Neuronal stem cell (in vitro differentiated cells): Measurements from ENCODE around the gene C20orf141.

Experiments
- DNase-seq: peaks from one replicate; pipeline ENCODE4 v3.0.0-alpha.2; 2013; ENCODE audit warnings: low spot score
- H2AFZ ChIP-seq: one replicate; pipeline ENCODE4 v1.6.1; 2013; ENCODE audit warnings: mild to moderate bottlenecking, low read length, inconsistent platforms
- H2AK5ac ChIP-seq: 2 replicates; pipeline ENCODE4 v1.6.1; 2013; ENCODE audit warnings: low read depth, mild to moderate bottlenecking, inconsistent platforms, low read length, moderate library complexity, mixed read lengths
- H2BK120ac ChIP-seq: 2 replicates; pipeline ENCODE4 v1.6.1; 2013; ENCODE audit warnings: low read depth, mild to moderate bottlenecking, inconsistent platforms, low read length, moderate library complexity, mixed read lengths
- H2BK12ac ChIP-seq: one replicate; pipeline ENCODE4 v1.6.1; 2013; ENCODE audit warnings: low read length, inconsistent platforms
- H2BK15ac ChIP-seq: 2 replicates; pipeline ENCODE4 v1.6.1; 2013; ENCODE audit warnings: mild to moderate bottlenecking, low read length, inconsistent platforms, mixed read lengths
- H2BK5ac ChIP-seq: one replicate; pipeline ENCODE4 v1.6.1; 2013; ENCODE audit warnings: inconsistent platforms, mild to moderate bottlenecking, low read length, moderate library complexity
- H3K14ac ChIP-seq: one replicate; pipeline ENCODE4 v1.6.1; 2013; ENCODE audit warnings: low read length, inconsistent platforms
- H3K18ac ChIP-seq: 2 replicates; pipeline ENCODE4 v1.6.1; 2013; ENCODE audit warnings: low read length, inconsistent platforms
- H3K23ac ChIP-seq: 2 replicates; pipeline ENCODE4 v1.6.1; 2013; ENCODE audit warnings: low read depth, mild to moderate bottlenecking, mixed read lengths, low read length, inconsistent platforms; ENCODE audit not compliant: poor library complexity
- H3K27ac ChIP-seq: replicated peaks from 3 replicates; pipeline ENCODE4 v1.5.1; 2013; ENCODE audit warnings: low read length, inconsistent platforms
- H3K27me3 ChIP-seq, 3 experiments: 2 replicates each; pipeline ENCODE4 v1.6.1; 2013; ENCODE audit warnings: low read length in 3 of 3, mild to moderate bottlenecking in 2 of 3, inconsistent platforms in 1 of 3, low read depth in 1 of 3, mixed read lengths in 1 of 3, moderate library complexity in 1 of 3; ENCODE audit not compliant: control insufficient read depth in 3 of 3, insufficient read depth in 3 of 3
- H3K36me3 ChIP-seq, 2 donors: replicated peaks in 1 of 2; 2 replicates each; pipeline ENCODE4 v1.6.1; 2013; ENCODE audit warnings: low read length in 2 of 2; ENCODE audit not compliant: control insufficient read depth in 2 of 2, insufficient read depth in 2 of 2
- H3K4ac ChIP-seq: 2 replicates; pipeline ENCODE4 v1.6.1; 2013; ENCODE audit warnings: inconsistent platforms, mild to moderate bottlenecking, low read length, moderate library complexity
- H3K4me1 ChIP-seq, 2 donors: 1 replicate in 1 of 2; 2 replicates in 1 of 2; pipeline ENCODE4 v1.6.1; 2013; ENCODE audit warnings: low read length in 2 of 2, low read depth in 1 of 2; ENCODE audit not compliant: control insufficient read depth in 2 of 2, insufficient read depth in 1 of 2
- H3K4me2 ChIP-seq: one replicate; pipeline ENCODE4 v1.6.1; 2013; ENCODE audit warnings: mild to moderate bottlenecking, low read length, inconsistent platforms; ENCODE audit not compliant: insufficient read depth, poor library complexity, severe bottlenecking
- H3K4me3 ChIP-seq, 2 donors: 2 replicates each; pipeline ENCODE4 v1.5.1; 2013; ENCODE audit warnings: low read length in 2 of 2, mild to moderate bottlenecking in 2 of 2, inconsistent platforms in 1 of 2, moderate library complexity in 1 of 2
- H3K79me1 ChIP-seq: one replicate; pipeline ENCODE4 v1.6.1; 2013; ENCODE audit warnings: low read depth, mild to moderate bottlenecking, inconsistent platforms, low read length, moderate library complexity
- H3K9ac ChIP-seq: one replicate; pipeline ENCODE4 v1.6.1; 2013; ENCODE audit warnings: mild to moderate bottlenecking, low read depth, low read length, inconsistent platforms; ENCODE audit not compliant: poor library complexity
- H3K9me3 ChIP-seq, 2 donors: replicated peaks in 1 of 2; 2 replicates each; pipeline versions ENCODE3 to v1.6.1; 2013; ENCODE audit warnings: low read length in 2 of 2, mild to moderate bottlenecking in 2 of 2, inconsistent platforms in 1 of 2, low read depth in 1 of 2, mixed read lengths in 1 of 2, moderate library complexity in 1 of 2; ENCODE audit not compliant: control insufficient read depth in 2 of 2, insufficient read depth in 1 of 2
- H4K8ac ChIP-seq: one replicate; pipeline ENCODE4 v1.6.1; 2013; ENCODE audit warnings: low read depth, mild to moderate bottlenecking, inconsistent platforms, low read length, moderate library complexity
- H4K91ac ChIP-seq: one replicate; pipeline ENCODE4 v1.6.1; 2013; ENCODE audit warnings: low read length, low read depth, mild to moderate bottlenecking, inconsistent platforms; ENCODE audit not compliant: poor library complexity
- WGBS, 2 donors: extraction: QIAGEN DNeasy Blood & Tissue Kit; methylation state at CpG; one replicate each; pipeline ENCODE4 v1.1.7; 2013; ENCODE audit warnings: missing lambda C conversion rate in 2 of 2, mixed read lengths in 1 of 2; ENCODE audit not compliant: insufficient read length in 2 of 2, insufficient replicate concordance in 1 of 2; ENCODE audit errors: extremely low coverage in 2 of 2; 5-methylcytosine and 5-hydroxymethylcytosine counted together

The C20orf141 gene

DNA sequence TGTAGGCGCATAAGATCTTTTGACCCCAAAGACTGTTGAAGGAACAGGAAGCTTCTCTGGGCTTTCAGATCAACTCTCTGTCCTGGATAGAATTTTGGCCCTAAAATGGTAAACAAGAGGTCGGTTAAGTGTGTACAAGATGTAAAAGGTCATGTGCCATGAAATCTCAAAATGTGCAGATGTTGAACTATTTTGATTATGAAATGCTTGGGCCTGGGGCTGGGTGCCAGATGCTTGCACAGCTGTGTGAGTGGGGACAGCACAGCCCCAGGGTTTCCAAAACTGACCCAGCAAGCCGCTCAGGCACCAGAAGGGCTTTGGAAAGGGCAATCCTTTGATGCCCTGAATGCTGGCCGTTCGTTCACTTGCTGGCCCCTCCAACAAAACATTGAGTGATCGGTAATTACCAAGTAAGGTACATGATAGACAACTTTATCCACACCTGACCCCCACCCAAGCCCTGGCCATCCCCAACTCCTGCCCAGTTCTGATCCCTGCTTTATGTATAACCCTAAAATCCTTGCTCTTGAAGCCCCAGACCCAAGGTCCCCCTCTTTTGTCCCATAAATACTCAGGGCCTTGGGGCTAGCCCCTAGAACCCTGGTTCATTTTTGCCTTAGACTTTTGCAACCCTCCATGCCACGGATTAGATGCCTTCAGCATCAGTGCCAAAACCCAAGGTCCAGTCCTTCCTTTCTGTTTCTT lies 3.3 kb downstream of the C20orf141 start:
- Histone ChIP-seq H3K4me3 (no peak overlapping the region), H3K79me1 (no peaks in the 10 kb centered on the region), H2BK15ac (no peak overlapping the region), H3K23ac (no peak overlapping the region), H3K36me3 (no peaks in the 10 kb centered on the region), H4K91ac (no peak overlapping the region), H2BK120ac (no peak overlapping the region), H4K8ac (no peak overlapping the region), H2BK12ac (no peak overlapping the region), H3K4me2 (no peak overlapping the region), H2BK5ac (no peak overlapping the region), H2AK5ac (no peak overlapping the region), H3K18ac (no peak overlapping the region), H3K4me1 (peaks cover 0 to 2% of the 10 kb centered on the region in 2 donors), H3K4ac (no peak overlapping the region), H3K27me3 (peaks cover 8 to 53% (median 20%) of the 10 kb centered on the region in 3 experiments), H3K9me3 (peaks cover 0 to 8% of the 10 kb centered on the region in 2 donors), H3K27ac (no peak overlapping the region), H3K14ac (no peak overlapping the region), H2AFZ (no peak overlapping the region), H3K9ac (no peak overlapping the region)
- DNase-seq, result no peak
- no CpG with 5 or more reads among the region's 7 CpGs for WGBS, 2 donors

DNA sequence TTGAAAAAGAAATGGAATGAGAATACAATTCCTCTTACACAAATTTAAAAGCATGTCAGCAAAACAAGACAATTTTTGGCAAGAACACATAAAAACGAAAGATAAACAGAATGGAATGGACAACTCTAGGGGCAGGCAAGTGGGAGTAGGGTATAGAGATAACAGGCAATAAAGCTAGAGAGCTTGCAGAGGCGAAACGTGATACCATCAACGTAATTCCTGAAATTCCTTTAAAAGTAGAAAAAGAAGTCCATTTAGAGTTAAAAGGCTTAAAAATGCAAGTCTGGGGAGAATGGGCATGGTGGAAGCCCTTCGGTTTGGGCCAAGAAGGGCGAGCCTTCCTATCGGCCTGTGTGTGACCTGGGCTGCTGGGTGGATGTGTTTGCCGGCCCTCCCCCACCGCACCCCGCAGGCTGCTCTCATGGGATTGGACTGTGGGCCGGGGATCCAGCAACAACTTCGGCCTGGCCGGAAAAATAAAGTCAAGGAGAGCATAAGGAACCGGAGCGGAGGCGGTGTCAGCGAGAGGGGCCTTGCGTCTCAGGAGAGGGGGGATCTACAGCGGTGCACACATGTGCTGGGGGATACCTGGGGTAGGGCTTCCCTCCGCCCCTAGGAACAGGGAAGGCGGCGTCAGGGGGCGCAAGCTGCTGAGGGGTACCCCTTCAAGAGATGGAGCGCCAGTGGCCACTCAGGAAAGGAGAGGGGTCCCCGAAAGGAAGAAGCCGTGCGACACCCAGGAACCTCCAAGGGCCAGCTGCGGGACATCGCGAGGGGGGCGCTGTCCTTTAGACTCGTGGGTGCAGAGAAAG lies 5.5 kb downstream of the C20orf141 start:
- no CpG with 5 or more reads among the region's 32 CpGs for WGBS, 2 donors
- no peak overlapping the region for H3K27ac ChIP-seq
- H4K91ac ChIP-seq, result no peak overlapping the region

DNA sequence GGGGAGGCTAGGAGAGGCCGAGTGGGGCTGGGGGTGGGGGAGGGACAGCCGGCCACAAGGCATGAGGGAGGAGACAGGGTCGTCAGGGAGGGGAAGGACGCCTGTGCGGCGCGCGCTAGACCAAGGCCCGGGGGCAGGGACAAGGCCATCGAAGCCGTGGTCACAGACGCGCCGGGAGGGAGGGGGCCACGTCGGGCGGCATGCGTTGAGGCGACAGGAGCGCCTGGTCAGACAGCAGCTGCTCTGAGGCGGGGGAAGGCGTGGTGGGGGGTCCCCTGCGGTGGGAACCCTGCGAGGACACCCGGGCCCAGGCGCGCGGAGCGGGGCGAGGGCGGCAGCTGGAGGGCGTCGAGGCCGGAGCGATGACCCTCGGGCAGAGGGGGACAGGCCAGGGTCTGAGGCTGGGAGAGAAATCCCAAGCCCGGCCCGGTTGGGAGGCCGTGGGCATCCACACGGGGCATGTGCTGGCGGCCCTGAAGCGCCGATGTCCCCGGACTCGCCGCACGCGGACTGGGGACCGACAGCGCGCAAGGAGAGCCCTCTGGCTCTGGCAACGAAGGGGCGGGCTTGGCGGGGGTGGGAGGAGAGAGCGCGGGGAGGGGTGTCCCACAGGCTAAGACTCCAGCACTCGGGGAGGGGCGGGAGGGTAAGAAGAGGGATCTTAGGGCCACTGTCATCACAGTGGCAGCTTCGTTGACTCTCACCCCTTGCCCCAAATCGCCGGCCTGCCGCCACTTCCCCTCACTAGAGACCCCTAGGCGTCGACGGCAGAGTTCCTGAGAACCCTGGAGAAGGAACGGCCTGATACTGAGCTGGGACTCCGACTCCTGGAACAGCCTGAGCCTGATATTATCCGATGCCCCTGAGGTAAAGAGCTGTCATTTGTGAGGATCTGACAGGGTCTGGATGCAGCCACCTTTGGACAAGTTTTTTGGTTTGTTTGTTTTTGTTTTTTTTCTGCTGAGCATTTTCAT lies 6.4 kb downstream of the C20orf141 start:
- H3K4ac ChIP-seq, result no peak overlapping the region
- H3K79me1 ChIP-seq, result no peaks in the 10 kb centered on the region
- H4K8ac ChIP-seq, result no peak overlapping the region
- peak overlapping the region; percentile 34 for H2AFZ ChIP-seq
- H3K27me3 ChIP-seq, result peaks cover 8 to 56% (median 20%) of the 10 kb centered on the region in 3 experiments
- peak overlapping the region; percentile 75 for H3K14ac ChIP-seq
- H3K9me3 ChIP-seq, result peaks cover 0 to 8% of the 10 kb centered on the region in 2 donors
- peak overlapping the region in 1 of 2 donors; percentile 68 for H3K4me3 ChIP-seq
- H3K4me1 ChIP-seq, result peaks cover 0 to 2% of the 10 kb centered on the region in 2 donors
- no peak overlapping the region for H4K91ac ChIP-seq
- WGBS, 2 donors, result no CpG with 5 or more reads among the region's 68 CpGs
- peak overlapping the region; percentile 97 for H2BK15ac ChIP-seq
- no peak for DNase-seq
- peak overlapping the region; percentile 97 for H2AK5ac ChIP-seq
- H2BK12ac ChIP-seq, result no peak overlapping the region
- peak overlapping the region; percentile 89 for H3K18ac ChIP-seq
- H2BK5ac ChIP-seq, result no peak overlapping the region
- peak overlapping the region; percentile 7 for H2BK120ac ChIP-seq
- H3K4me2 ChIP-seq, result peak overlapping the region; percentile 43
- no peaks in the 10 kb centered on the region for H3K36me3 ChIP-seq
- no peak overlapping the region for H3K23ac ChIP-seq
- H3K27ac ChIP-seq, result no peak overlapping the region
- no peak overlapping the region for H3K9ac ChIP-seq

More for the DNA sequence above, 5.5 kb downstream of the C20orf141 start:
- peaks cover 8 to 53% (median 20%) of the 10 kb centered on the region in 3 experiments for H3K27me3 ChIP-seq
- no peaks in the 10 kb centered on the region for H3K36me3 ChIP-seq
- H4K8ac ChIP-seq, result no peak overlapping the region
- peak overlapping the region; percentile 97 for H2BK15ac ChIP-seq
- H3K23ac ChIP-seq, result no peak overlapping the region
- H2BK12ac ChIP-seq, result no peak overlapping the region
- no peak overlapping the region for H3K4ac ChIP-seq
- H3K79me1 ChIP-seq, result no peaks in the 10 kb centered on the region
- peak overlapping the region; percentile 97 for H2AK5ac ChIP-seq
- peaks cover 0 to 2% of the 10 kb centered on the region in 2 donors for H3K4me1 ChIP-seq
- no peak overlapping the region for H3K9ac ChIP-seq
- peak overlapping the region; percentile 89 for H3K18ac ChIP-seq
- no peak overlapping the region for H3K14ac ChIP-seq
- peak overlapping the region; percentile 34 for H2AFZ ChIP-seq
- peak overlapping the region; percentile 7 for H2BK120ac ChIP-seq
- H3K9me3 ChIP-seq, result peaks cover 0 to 8% of the 10 kb centered on the region in 2 donors
- DNase-seq, result no peak
- no peak overlapping the region for H3K4me3 ChIP-seq
- no peak overlapping the region for H2BK5ac ChIP-seq
- peak overlapping the region; percentile 43 for H3K4me2 ChIP-seq
